ENCODE results near the gene RAD51B.

The RAD51B gene

GRCh38 chr14:68748691-68749090, 929.1 kb downstream of the RAD51B start:
- H2AFZ ChIP-seq (ENCODE audit: low read length): no peak overlapping the region
- no peak overlapping the region for H3K4me3 ChIP-seq (ENCODE audit: low read length)

GRCh38 chr14:68749487-68750475, 930.2 kb downstream of the RAD51B start:
- no peak overlapping the region for H3K4me3 ChIP-seq (ENCODE audit: low read length)
- H3K4me2 ChIP-seq (ENCODE audit: low read depth, low read length): no peak overlapping the region
- no peaks in the 10 kb centered on the region for H3F3A ChIP-seq (ENCODE audit: insufficient read depth, low read length)
- no peaks in the 10 kb centered on the region for H3K9me3 ChIP-seq (replicated peaks; ENCODE audit: insufficient read depth, low read length)
- no peak overlapping the region for H3K9ac ChIP-seq (ENCODE audit: low read length)
- no peaks in the 10 kb centered on the region for H4K20me1 ChIP-seq (ENCODE audit: insufficient read depth, low read length)
- H2AFZ ChIP-seq (ENCODE audit: low read length): no peak overlapping the region
- no peaks in the 10 kb centered on the region for H3K9me2 ChIP-seq (replicated peaks; ENCODE audit: insufficient read depth, low read length)
- no peaks in the 10 kb centered on the region for H3K36me3 ChIP-seq (replicated peaks; ENCODE audit: insufficient read depth, low read length)
- H3K79me2 ChIP-seq (ENCODE audit: low read length): no peaks in the 10 kb centered on the region
- DNase-seq: no peak
- H3K27me3 ChIP-seq (replicated peaks; ENCODE audit: insufficient read depth, low read length): no peaks in the 10 kb centered on the region
- H3K27ac ChIP-seq (ENCODE audit: low read length): no peak overlapping the region
- H3K4me1 ChIP-seq (ENCODE audit: low read length): no peaks in the 10 kb centered on the region
- no peak for TF ChIP-seq EZH2phosphoT487 (IDR thresholded peaks at IDR 0.05; ENCODE audit: low read length)
- no peak for TF ChIP-seq CTCF (IDR thresholded peaks at IDR 0.05; ENCODE audit: low read length)
- no peak for TF ChIP-seq EZH2 (optimal IDR thresholded peaks at IDR 0.05; ENCODE audit: low read depth, low read length)

More at GRCh38 chr14:68748691-68749090, 929.1 kb downstream of the RAD51B start:
- DNase-seq: no peak
- Histone ChIP-seq H3K79me2 (ENCODE audit: low read length) (no peaks in the 10 kb centered on the region), H3F3A (ENCODE audit: insufficient read depth, low read length) (no peaks in the 10 kb centered on the region), H3K9me2 (replicated peaks; ENCODE audit: insufficient read depth, low read length) (no peaks in the 10 kb centered on the region), H3K36me3 (replicated peaks; ENCODE audit: insufficient read depth, low read length) (no peaks in the 10 kb centered on the region), H3K4me1 (ENCODE audit: low read length) (no peaks in the 10 kb centered on the region), H4K20me1 (ENCODE audit: insufficient read depth, low read length) (no peaks in the 10 kb centered on the region), H3K4me2 (ENCODE audit: low read depth, low read length) (no peak overlapping the region), H3K9ac (ENCODE audit: low read length) (no peak overlapping the region), H3K27me3 (replicated peaks; ENCODE audit: insufficient read depth, low read length) (no peaks in the 10 kb centered on the region), H3K27ac (ENCODE audit: low read length) (no peak overlapping the region), H3K9me3 (replicated peaks; ENCODE audit: insufficient read depth, low read length) (no peaks in the 10 kb centered on the region)
- TF ChIP-seq CTCF (IDR thresholded peaks at IDR 0.05; ENCODE audit: low read length): no peak
- no peak for TF ChIP-seq EZH2phosphoT487 (IDR thresholded peaks at IDR 0.05; ENCODE audit: low read length)
- no peak for TF ChIP-seq EZH2 (optimal IDR thresholded peaks at IDR 0.05; ENCODE audit: low read depth, low read length)

- no peaks in the 10 kb centered on the region for H3K4me1 ChIP-seq (ENCODE audit: low read length)
- no peaks in the 10 kb centered on the region for H3K27me3 ChIP-seq (replicated peaks; ENCODE audit: insufficient read depth, low read length)
- DNase-seq: no peak
- H3K4me3 ChIP-seq (ENCODE audit: low read length): no peak overlapping the region
- no peaks in the 10 kb centered on the region for H3K9me2 ChIP-seq (replicated peaks; ENCODE audit: insufficient read depth, low read length)
- H3K9me3 ChIP-seq (replicated peaks; ENCODE audit: insufficient read depth, low read length): no peaks in the 10 kb centered on the region
- no peak overlapping the region for H2AFZ ChIP-seq (ENCODE audit: low read length)
- no peak overlapping the region for H3K9ac ChIP-seq (ENCODE audit: low read length)
- no peaks in the 10 kb centered on the region for H3F3A ChIP-seq (ENCODE audit: insufficient read depth, low read length)
- H3K27ac ChIP-seq (ENCODE audit: low read length): no peak overlapping the region
- H4K20me1 ChIP-seq (ENCODE audit: insufficient read depth, low read length): no peaks in the 10 kb centered on the region
- no peaks in the 10 kb centered on the region for H3K79me2 ChIP-seq (ENCODE audit: low read length)
- TF ChIP-seq EZH2 (optimal IDR thresholded peaks at IDR 0.05; ENCODE audit: low read depth, low read length) (no peak), CTCF (IDR thresholded peaks at IDR 0.05; ENCODE audit: low read length) (no peak)
- no peak overlapping the region for H3K4me2 ChIP-seq (ENCODE audit: low read depth, low read length)
- no peaks in the 10 kb centered on the region for H3K36me3 ChIP-seq (replicated peaks; ENCODE audit: insufficient read depth, low read length)
Observed at GRCh38 chr14:68752271-68753006, 932.9 kb downstream of the RAD51B start.
